Sciatic nerve (tissue), 2 donors: ENCODE results near the gene EHMT1. TPM values are rescaled to one million over a fixed set of nuclear protein-coding genes. Genes with fewer than 3 reads are reported as not detected.

Experiments
- ATAC-seq: fragments of 200-7000 bp; cut with Tn5 transposase; one replicate; pipeline ENCODE4 v1.9.1; 2020; ENCODE audit warnings: mild to moderate bottlenecking, moderate library complexity
- DNase-seq: peaks from one replicate; pipeline ENCODE4 v3.0.0-alpha.2; 2020; ENCODE audit warnings: low spot score
- intact Hi-C: fragments of 100-400 bp; cut with DNase I; formaldehyde crosslinking; loops from one replicate; pipeline ENCODE4 v1.14.2; 2022
- total RNA-seq: library from RNA; stranded (reverse); fragmentation: NEBNext Ultra II Directional; extraction: Animal tissue kit (Norgen Biotek cat#: 25700); gene quantifications from one replicate; pipeline ENCODE4 v1.2.1, GENCODE V29; 2021
- donor health status: DM: no; HTN: no; CAD: no.
- donor health status: DM: no; HTN: no; CAD: no.

The EHMT1 gene
- total RNA-seq, 1 donor from 2014 or later = 104 TPM

DNA sequence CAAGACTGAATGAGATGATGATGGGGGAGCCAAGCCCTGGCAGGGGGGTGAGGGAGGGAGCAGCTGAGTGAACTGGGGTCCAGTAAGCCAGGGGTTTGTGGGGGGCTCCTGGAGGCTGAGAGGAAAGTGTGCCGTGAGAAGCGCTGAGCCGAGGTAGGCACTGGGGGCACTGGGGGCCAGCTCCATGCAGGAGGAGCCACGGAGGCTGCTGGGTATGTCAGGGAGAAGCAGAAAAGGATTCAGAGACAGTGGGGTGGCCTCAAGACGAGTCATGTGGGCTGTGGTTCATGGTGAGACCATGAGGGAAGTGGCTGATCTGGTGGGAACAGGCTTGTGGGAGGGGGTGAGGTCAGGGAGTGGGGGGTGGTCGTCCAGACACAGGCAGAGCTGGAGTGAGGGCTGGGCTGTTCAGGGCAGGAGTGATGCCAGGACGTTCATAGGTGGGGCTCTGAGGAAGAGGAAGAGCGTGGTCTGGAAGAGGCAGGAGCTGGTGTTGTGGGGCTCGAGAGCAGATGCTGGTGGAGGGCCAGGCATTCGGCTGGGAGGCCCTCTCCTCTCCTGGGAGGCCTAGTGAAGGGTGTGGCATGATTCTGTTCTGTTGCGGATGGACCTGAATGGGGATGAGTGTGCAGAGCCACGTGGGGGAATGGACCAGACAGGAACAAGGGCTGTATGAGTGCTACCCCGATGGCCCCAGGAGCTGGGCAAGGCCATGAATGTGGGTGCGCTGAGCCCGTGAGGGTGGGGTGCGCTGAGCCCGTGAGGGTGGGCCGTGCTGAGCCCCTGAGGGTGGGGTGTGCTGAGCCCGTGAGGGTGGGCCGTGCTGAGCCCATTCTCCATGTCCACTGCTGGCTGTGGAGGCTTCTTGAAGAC is 166.1 kb downstream of the EHMT1 start:
- ATAC-seq = no peak
- DNase-seq = no peak
- intact Hi-C loops = no loop called here

DNA sequence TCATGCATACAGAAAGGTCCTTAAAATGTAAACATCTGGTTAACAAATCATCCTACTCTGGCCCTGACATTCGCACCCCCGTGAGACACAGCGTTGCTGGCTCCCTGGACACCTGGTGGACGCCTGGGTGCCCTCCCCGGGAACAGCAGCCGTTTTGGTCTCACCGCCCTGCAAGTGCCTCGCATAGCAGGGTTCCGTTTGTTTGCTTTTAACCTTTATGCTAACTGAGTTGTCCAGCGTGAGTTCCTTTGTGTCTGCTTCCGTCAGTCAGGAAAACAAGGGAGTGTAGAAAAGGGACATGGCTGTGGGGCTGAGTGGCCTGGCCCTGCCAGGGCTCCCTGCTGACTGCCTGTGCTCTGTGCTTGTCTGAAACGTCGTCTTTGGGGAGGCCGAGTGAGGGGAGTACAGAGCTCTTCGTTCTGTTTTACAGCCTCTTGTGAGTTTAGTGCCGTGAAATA is 166.9 kb downstream of the EHMT1 start:
- no peak for DNase-seq
- intact Hi-C loops = no loop called here
- no peak for ATAC-seq

DNA sequence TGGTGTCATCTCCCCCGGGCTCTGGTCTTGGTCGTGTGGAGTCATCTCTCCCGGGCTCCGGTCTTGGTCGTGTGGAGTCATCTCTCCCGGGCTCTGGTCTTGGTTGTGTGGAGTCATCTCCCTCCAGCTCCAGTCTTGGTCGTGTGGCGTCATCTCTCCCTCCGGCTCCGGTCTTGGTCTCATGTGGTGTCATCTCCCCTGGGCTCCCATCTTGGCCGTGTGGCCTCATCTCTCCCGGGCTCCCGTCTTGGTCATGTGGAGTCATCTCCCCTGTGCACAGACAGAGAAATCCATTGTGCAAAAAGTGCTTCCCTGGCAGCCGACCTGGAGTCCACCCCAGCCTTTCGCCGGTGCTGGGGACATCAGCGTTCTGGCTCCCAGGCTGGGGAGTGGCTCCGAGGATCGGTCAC is 167.7 kb downstream of the EHMT1 start:
- ATAC-seq = peak; percentile 27
- intact Hi-C loops = no loop called here
- DNase-seq = no peak

DNA sequence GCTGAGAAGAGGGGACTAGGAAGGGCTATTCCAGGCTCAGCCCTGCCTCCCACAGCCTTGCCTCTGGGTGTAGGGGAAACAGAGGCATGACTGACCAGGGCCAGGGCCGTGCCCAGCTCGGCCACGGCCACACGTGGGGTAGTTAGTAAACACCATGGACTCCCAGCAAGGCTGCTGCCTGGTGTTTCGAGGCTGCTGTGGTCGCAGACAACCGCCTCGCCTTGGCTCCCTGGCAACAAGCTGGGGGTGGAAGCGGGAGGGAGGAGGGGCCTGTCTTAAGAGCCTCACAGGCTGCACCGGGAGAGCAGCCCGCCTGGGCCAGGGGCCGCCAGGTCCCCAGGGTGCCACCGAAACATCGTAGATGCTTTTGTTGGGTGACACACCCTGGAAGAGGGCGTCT is 168.6 kb downstream of the EHMT1 start:
- intact Hi-C loops = no loop called here
- ATAC-seq (peak; percentile 7), DNase-seq (no peak)

DNA sequence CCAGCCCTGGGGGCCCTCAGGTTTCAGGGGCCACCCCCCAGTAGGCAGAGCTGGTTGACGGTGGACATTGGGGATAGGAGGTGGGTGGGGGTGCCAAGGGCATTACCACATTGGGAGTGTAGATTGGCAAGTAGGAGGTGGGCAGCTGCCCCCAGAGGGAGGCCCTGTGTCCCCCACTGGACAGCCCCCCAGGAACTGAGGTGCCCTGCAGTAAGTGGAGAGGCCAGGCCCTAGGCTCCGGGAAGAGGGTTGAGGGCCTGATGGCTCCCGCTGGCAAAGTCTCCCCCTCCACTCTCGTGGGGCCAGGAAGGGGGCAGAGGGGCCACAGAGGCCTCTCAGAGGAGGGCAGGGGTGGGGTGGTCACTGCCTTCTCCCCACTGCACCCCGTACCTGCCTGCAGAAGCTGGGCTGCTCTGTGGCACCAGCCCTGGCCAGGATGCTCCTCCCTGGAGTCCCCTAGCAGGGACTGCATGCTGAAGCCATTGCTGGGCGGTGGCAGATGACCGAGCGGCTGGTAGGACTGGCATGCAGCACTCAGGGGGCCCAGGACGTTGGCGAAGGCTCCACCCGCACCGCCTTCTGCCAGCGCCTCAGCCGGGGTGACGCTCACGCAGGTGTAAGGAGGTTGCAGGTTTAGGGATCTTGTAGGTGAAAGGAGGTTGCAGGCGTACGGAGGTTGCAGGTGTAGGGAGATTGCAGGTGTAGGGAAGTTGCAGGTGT is 169.1 kb downstream of the EHMT1 start:
- intact Hi-C loops = no loop called here
- DNase-seq = no peak
- ATAC-seq = no peak

DNA sequence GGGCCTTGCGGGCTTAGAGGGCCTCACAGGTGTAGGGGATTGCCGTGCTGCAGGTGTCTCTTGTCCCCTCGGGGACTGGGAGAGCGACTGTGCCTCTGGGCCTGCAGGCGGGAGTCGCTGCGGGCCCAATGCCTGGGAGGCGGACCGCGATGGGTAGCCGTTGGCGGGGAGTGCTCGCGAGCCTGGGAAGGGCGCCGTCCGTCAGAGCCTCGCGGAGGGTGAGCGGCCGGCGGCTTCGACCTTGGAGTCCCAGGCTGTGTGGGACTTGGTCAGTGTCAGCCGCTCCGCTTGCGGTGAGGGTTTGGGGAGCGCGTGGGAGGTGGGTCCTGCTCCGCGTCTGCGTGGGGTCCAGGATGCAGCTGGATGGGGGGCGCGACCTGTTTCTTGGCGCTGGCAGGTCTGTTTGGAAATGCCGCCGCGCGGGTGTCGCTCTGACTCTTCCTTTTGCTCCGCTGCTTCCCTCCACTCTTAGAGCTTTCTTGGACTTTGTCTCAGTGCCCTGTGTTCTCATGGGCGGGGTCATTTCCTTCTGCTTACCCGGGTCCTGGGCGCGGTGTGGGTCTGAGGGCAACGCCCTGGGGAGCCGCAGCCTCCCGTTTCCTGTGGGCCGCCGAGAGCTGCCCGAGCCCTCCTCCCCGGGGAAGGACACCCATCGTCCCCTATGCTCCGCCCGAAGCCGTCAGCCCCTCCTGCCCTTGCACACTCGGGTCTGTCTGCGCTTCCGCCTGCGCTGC is 169.9 kb downstream of the EHMT1 start:
- intact Hi-C loops = no loop called here
- ATAC-seq = no peak

DNA sequence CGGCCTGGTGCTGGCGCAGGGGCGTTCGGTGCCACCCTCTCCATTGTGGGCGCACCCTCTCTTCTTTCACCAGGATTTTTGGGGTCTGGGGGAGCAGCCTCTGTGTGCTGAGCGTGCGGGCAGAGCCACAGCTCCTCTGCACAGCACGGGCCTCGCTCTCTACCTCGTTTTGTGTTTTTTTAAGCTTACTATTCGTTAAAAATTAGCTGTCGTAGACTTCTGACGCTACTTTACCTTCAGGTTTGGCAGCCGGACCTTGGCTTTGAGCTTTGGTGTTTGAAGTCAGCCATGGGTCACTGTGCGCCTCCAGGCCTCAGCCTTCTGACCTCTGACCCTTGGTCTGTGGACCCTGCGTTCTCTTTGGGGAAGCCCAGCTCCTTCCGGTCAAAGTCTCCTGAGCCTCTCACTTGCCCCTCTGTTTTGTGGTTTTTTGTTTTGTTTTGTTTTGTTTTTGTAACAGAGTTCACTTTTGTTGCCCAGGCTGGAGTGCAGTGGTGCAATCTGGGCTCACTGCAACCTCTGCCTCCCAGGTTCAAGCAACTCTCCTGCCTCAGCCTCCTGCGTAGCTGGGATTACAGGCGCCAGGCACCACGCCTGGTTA is 170.6 kb downstream of the EHMT1 start:
- intact Hi-C loops = no loop called here
- ATAC-seq = no peak
- no peak for DNase-seq

More for the DNA sequence above, 169.9 kb downstream of the EHMT1 start:
- no peak for DNase-seq

DNA sequence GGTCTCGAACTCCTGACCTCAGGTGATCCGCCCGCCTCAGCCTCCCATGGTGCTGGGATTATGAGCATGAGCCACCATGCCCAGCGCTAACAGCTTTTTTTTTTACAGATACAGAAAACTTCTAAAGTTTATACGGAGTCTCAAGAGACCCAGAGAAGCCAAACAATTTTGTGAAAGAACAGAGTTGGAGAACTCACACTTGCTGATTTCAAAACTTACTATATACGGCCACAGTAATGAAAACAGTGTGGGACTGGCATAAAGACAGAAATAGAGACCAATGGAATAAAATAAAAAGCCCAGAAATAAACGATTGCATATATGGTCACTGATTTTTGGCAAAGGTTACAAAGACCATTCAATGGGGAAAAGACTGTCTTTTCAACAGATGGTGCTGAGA is 173.1 kb downstream of the EHMT1 start:
- ATAC-seq = peak; percentile 55
- intact Hi-C loops = no loop called here

DNA sequence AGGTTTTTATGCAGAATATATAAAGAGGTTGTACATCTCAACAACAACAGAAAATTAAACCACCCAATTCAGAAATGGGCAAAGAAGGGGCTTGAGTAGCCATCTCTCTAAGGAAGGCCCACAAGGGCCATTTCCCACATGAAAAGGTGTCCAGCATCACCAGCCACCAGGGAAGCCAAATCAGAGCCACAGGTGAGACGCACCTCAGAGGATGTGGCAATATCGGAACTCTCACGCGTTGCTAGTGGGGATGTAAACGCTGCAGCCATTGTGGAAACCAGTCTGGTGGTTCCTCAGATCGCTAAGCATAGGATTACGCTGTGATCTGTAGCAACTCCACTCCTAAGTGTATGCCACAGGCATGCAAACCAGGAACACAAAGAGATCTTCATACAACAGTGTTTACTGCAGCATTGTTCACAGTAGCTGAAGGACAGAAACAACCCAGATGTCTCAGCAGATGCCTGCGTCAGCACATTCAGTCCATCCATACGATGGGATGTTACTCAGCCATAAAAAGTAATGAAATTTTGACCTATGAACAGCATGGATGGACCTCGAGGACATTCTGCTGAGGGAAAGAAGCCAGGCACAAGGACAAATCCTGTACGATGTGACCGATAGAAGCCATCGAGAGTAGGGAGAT is 174.5 kb downstream of the EHMT1 start:
- ATAC-seq = no peak
- no peak for DNase-seq
- intact Hi-C loops = no loop called here

More for the DNA sequence above, 173.1 kb downstream of the EHMT1 start:
- DNase-seq = no peak

DNA sequence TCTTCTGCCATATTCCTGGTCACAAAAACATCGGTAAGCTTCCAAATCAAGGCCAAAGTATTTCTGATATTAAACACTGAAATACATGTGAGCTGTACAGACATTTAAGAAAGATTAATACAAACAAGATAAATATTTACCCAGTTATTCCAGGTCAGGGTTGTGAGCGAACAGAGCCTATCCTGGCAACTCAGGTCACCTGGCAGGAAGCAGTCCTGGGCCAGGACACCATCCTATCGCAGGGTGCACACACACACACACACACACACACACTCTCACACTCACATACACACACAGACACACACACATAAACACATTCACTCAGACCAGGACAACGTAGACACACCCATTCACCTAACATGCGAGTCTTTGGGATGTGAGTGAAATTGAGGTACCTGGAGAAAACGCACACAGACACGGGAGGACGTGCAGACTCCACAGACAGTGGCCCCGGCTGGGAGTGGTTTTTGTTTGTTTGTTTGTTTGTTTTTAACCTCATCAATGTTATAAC is 176.4 kb downstream of the EHMT1 start:
- intact Hi-C loops = no loop called here
- DNase-seq (no peak), ATAC-seq (no peak)

DNA sequence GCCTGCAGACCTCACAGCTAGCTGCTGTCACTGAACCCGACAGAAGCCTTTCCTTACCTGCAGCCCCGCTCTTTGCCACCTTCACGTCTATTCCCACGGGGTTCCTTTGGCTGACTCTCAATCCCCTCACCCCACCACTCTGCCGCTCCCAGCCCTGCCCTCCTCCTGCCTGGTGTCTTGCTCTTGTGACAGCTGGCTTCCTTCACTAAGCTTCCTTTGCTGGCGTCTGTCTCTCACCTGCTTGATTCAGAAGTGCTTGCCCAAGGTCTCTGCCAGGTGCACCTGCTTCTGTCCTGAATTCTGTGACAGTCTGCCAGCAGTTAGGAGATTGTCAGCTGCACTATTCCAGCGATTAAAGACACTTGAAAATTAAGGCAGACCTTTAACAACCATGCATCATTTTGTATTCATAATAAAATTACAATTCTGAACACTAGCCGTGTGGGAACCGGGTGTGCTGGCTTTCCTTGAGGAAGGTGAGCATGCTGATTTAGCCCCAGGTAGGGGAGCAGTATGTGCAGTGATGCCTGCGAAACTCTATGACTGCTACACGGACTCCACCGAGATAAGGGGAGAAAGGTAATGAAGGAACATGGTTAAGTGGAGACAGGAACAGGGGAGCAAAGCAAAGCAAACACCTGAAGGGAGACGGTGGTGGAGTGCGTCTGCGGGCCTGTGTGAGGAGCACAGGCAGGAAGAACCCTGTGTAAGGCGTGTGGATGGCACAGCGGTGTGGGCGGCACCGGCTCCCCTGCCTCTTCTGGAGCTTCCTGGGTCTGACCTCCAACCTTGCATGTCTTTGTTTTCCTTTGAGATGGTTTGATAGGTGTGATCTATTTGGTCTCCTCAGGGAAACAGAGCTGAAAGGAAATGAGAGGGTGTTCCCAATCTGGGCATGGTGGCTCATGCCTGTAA is 178.7 kb downstream of the EHMT1 start:
- ATAC-seq (no peak), DNase-seq (no peak)
- intact Hi-C loops = no loop called here

DNA sequence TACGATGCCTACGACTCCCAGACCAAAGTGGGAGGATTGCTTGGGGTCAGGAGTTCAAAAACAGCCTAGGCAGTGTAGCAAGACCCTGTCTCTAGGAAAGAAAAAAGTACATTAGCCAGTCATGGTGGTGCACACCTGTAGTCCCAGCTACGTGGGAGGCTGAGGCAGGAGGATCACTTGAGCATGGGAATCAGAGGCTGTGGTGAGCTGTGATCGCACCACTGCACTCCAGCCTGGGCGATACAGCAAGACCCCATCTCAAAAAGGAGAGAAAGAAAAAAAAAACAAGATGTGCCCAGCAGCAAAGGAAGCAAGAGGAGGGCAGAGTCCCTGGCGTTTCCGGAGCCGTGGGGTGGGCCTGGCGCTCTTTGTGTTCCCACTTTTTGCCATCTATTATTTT is 179.3 kb downstream of the EHMT1 start:
- intact Hi-C loops = no loop called here
- ATAC-seq (no peak), DNase-seq (no peak)

DNA sequence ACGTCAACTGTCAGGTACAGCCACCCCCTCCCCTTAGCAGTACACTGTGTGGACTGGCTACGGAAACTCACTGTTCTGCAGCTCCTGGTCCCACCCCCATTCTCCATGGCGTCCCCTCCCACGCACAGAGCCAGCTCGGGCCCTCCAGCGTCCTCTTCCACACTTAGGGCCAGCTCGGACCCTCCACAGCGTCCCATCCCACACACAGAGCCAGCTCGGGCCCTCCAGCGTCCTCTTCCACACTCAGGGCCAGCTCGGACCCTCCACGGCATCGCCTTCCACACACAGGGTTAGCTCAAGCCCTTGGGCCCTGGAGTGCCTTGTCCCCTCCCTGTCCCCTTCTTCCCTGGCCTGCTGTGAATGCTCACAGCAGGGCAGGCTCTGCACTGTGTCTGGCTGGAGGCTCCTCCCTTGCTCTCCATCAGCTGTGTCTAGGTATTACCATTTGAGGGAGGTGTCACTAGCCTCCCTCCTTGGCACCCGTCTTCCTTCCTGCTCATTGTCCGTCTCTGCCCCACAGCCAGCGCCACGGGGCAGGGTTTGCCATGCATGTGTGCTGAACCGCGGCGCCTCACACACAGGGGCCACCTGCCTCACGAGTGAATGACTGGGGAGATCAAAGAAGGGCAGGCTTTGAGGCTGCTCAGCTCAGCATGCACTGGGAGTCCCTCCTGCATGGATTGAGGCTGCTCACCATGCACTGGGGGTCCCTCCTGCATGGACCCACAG is 180.3 kb downstream of the EHMT1 start:
- ATAC-seq (peak; percentile 17), DNase-seq (no peak)
- intact Hi-C loops = no loop called here

DNA sequence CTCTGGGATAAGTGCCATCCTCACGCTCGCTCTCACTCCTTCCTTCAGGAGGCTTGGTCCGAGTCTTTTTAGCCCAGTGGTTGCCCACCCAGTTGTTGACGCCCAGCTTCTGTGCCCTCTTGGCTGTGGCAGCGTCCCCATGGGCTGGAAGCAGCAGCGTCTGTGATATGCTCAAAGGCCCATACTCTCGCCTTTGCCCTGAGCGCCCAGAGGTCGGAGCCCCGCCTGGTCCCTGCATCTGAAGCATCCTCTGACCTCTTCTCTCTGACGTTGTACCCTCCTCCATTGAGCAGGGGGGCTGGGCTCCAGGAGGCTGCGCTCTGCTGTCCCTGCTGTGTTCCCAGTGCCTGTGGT is 180.8 kb downstream of the EHMT1 start:
- ATAC-seq (no peak), DNase-seq (no peak)
- intact Hi-C loops = no loop called here

DNA sequence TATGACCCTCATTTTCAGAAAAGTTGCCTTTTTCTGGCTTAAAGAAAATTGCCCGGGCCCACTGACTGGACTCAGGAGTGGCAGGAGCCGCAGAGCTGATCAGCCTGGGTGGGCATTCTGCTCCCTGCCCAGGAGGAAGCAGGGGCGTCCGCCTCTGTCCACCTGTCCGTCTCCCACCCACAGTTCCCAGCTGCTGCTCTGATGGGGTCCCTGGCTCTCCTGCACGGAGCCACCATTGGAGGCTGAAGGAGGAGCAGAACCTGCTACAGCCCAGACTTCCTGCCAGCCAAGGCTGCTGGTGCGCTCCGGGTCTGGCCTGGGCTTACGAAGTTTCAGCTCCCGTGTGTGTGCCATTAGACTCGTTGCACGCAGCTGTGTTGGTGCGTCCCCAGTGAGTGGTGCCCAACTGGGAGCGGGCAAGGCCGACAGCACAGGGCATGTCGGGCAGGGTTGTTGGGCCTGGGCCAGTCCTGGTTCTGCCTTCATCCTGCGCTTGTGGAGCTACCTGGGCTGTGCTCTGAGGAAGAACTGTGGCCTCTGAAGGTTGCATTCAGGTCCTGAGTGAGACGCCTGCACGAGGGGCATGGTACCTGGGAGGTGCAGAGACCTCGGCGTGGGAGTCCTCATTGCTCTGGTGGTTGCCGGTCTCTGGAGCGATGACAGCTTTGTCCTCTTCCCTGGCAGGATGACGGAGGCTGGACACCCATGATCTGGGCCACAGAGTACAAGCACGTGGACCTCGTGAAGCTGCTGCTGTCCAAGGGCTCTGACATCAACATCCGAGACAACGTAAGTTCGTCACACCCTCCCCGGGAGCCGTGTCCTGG is 181.6 kb downstream of the EHMT1 start:
- ATAC-seq = no peak
- DNase-seq = no peak
- intact Hi-C loops = no loop called here

DNA sequence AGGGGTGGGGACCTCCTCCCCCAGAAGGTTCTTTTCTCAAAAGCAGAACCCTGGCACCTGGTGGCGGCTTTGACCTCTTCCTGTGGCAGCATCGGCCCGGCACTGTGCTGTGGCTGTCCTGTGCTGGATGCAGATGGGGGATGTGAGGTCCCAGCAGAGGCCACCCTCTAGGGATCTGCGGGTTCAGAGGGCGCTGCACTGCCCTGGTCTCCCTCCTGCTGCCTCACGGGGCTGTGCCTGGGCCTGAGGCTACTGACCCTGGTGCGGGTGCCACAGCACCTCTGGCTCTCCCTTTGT is 182.2 kb downstream of the EHMT1 start:
- DNase-seq = no peak
- no peak for ATAC-seq
- intact Hi-C loops = no loop called here
